ENCODE data around the gene PLEKHA4. TPM values are rescaled to one million over a fixed set of nuclear protein-coding genes. Genes with fewer than 3 reads are reported as not detected.
"Not testable (repeated sequence)": the region's sequence is repeated elsewhere in the genome, so short reads cannot be mapped to it uniquely, and the experiment has no call there.

Gene PLEKHA4
- total and polyA plus RNA-seq, 2 of the 13 experiments (the other 11 are each of a cell fraction or from before 2014, with no cell fraction given) = 4.8 to 6.0 TPM

DNA sequence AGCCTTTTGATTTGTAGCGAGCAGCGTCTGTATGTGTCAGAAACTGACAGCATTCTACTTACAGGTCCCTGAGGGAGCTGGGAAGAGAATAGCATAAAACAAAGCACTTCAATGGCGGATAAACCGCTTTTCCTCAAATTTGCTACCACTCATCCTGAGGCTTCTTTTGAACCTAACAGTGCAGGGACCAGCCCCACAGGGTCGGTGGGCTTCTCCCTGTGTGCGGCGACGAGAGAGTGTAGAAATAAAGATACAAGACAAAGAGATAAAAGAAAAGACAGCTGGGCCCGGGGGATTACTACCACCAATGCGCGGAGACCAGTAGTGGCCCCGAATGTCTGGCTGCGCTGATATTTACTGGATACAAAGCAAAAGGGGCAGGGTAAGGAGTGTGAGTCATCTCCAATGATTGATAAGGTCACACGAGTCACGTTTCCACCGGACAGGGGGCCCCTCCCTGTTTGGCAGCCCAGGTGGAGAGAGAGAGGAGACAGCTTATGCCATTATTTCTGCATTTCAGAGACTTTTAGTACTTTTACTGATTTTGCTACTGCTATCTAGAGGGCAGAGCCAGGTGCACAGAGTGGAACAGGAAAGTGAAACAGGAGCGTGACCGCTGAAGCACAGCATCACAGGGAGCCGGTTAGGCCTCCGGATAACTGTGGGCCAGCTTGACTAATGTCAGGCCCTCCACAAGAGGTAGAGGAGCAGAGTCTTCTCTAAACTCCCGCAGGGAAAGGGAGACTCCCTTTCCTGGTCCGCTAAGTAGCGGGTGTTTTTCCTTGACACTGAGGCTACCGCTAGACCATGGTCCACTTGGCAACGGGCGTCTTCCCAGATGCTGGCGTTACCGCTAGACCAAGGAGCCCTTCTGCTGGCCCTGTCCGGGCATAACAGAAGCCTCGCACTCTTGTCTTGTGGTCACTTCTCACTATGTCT lies 7.9 kb upstream of the PLEKHA4 start:
- H3K4me1 ChIP-seq (ENCODE audit: insufficient read depth, low read length) = peaks cover 49% of the 10 kb centered on the region
- peak; percentile 45 for DNase-seq (ENCODE audit: low spot score)
- peaks cover 32% of the 10 kb centered on the region for H4K20me1 ChIP-seq (ENCODE audit: insufficient read depth, low read length)
- peak overlapping the region in 1 of 3 experiments; percentile 97; a peak in 1 of 6 replicates for H3K4me3 ChIP-seq (replicated peaks in 1 of 3; ENCODE audit: insufficient read depth in 1 of 3, low read depth in 2 of 3, low read length in 3 of 3)
- H3K27ac ChIP-seq (ENCODE audit: extremely low read length, insufficient read depth, low read length); H3K27me3 ChIP-seq (ENCODE audit: control insufficient read depth in 1 of 2, insufficient read depth in 2 of 2, low read length in 2 of 2); H2AFZ ChIP-seq (ENCODE audit: low read length); CTCF ChIA-PET (ENCODE audit: low intra/inter-chr PET ratio, low total read pairs); in situ Hi-C loops (cut with HindIII; ENCODE audit: extremely low pct_ligation_motif_present, low pct_unique_long_range_greater_than_20kb); ATAC-seq; H3K9ac ChIP-seq (ENCODE audit: insufficient read depth, low read depth, low read length); BruUV-seq (replicated peaks); FAIRE-seq; H3K9me3 ChIP-seq (ENCODE audit: low read length): not testable (repeated sequence)
- WGBS (ENCODE audit: low lambda C conversion rate) = 79% methylated on average over 30 of the region's 30 CpGs
- peaks cover 34% of the 10 kb centered on the region for H3K79me2 ChIP-seq (ENCODE audit: insufficient read depth, low read length)
- peak overlapping the region; percentile 39; the same call in 1 of the 2 replicates for H3K4me2 ChIP-seq (ENCODE audit: low read depth, low read length)
- peaks cover 9 to 32% of the 10 kb centered on the region in 2 experiments for H3K36me3 ChIP-seq (replicated peaks in 1 of 2; ENCODE audit: control insufficient read depth in 1 of 2, insufficient read depth in 2 of 2, low read length in 2 of 2)
- intact Hi-C loops (cut with micrococcal nuclease; ENCODE audit: unreplicated experiment) = loop anchor here (10.0 kb wide), 1 partner anchor 88 kb away; the partner anchor contains the start of gene FTL
- POLR2A ChIA-PET = interaction anchor here (0.6 to 6.9 kb wide), 9 partner anchors 22 to 616 kb away, joined by 3 to 88 read pairs (median 5); partner anchors contain the start of genes BAX, FTL, GYS1 and NUCB1
- peak; percentile 59; the same call in 1 of the 2 replicates for TF ChIP-seq FOSL1 (CRISPR knock-in tag; IDR thresholded peaks at IDR 0.05; ENCODE audit: borderline replicate concordance)
- TF ChIP-seq BHLHE40 (IDR thresholded peaks at IDR 0.05; ENCODE audit: low read length) = peak; percentile 82
- TF ChIP-seq, protein P1, sequence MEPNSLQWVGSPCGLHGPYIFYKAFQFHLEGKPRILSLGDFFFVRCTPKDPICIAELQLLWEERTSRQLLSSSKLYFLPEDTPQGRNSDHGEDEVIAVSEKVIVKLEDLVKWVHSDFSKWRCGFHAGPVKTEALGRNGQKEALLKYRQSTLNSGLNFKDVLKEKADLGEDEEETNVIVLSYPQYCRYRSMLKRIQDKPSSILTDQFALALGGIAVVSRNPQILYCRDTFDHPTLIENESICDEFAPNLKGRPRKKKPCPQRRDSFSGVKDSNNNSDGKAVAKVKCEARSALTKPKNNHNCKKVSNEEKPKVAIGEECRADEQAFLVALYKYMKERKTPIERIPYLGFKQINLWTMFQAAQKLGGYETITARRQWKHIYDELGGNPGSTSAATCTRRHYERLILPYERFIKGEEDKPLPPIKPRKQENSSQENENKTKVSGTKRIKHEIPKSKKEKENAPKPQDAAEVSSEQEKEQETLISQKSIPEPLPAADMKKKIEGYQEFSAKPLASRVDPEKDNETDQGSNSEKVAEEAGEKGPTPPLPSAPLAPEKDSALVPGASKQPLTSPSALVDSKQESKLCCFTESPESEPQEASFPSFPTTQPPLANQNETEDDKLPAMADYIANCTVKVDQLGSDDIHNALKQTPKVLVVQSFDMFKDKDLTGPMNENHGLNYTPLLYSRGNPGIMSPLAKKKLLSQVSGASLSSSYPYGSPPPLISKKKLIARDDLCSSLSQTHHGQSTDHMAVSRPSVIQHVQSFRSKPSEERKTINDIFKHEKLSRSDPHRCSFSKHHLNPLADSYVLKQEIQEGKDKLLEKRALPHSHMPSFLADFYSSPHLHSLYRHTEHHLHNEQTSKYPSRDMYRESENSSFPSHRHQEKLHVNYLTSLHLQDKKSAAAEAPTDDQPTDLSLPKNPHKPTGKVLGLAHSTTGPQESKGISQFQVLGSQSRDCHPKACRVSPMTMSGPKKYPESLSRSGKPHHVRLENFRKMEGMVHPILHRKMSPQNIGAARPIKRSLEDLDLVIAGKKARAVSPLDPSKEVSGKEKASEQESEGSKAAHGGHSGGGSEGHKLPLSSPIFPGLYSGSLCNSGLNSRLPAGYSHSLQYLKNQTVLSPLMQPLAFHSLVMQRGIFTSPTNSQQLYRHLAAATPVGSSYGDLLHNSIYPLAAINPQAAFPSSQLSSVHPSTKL (CRISPR knock-in tag; IDR thresholded peaks at IDR 0.05) = peak; percentile 34; the same call in 1 of the 2 replicates
- 0 out of 2 replicates have a peak, but pooled peaks have one; percentile 53 for TF ChIP-seq MEIS2 (CRISPR knock-in tag; IDR thresholded peaks at IDR 0.05)
- TF ChIP-seq, protein P2, sequence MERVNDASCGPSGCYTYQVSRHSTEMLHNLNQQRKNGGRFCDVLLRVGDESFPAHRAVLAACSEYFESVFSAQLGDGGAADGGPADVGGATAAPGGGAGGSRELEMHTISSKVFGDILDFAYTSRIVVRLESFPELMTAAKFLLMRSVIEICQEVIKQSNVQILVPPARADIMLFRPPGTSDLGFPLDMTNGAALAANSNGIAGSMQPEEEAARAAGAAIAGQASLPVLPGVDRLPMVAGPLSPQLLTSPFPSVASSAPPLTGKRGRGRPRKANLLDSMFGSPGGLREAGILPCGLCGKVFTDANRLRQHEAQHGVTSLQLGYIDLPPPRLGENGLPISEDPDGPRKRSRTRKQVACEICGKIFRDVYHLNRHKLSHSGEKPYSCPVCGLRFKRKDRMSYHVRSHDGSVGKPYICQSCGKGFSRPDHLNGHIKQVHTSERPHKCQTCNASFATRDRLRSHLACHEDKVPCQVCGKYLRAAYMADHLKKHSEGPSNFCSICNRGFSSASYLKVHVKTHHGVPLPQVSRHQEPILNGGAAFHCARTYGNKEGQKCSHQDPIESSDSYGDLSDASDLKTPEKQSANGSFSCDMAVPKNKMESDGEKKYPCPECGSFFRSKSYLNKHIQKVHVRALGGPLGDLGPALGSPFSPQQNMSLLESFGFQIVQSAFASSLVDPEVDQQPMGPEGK (CRISPR knock-in tag; IDR thresholded peaks at IDR 0.05) = 0 out of 2 replicates have a peak, but pooled peaks have one; percentile 24
- TF ChIP-seq ZNF768 (CRISPR knock-in tag; IDR thresholded peaks at IDR 0.05) = peak; percentile 58; the same call in 1 of the 2 replicates
- TF ChIP-seq RBFOX2 (IDR thresholded peaks at IDR 0.05; ENCODE audit: low read depth, low read length) = peak; percentile 62
- TF ChIP-seq SAP130 (CRISPR knock-in tag; IDR thresholded peaks at IDR 0.05; ENCODE audit: low read depth) = peak; percentile 36; the same call in 1 of the 2 replicates
- TF ChIP-seq SP5 (CRISPR knock-in tag; IDR thresholded peaks at IDR 0.05; ENCODE audit: borderline replicate concordance, low read depth) = peak; percentile 63; the same call in 1 of the 2 replicates
- TF ChIP-seq, protein P3, sequence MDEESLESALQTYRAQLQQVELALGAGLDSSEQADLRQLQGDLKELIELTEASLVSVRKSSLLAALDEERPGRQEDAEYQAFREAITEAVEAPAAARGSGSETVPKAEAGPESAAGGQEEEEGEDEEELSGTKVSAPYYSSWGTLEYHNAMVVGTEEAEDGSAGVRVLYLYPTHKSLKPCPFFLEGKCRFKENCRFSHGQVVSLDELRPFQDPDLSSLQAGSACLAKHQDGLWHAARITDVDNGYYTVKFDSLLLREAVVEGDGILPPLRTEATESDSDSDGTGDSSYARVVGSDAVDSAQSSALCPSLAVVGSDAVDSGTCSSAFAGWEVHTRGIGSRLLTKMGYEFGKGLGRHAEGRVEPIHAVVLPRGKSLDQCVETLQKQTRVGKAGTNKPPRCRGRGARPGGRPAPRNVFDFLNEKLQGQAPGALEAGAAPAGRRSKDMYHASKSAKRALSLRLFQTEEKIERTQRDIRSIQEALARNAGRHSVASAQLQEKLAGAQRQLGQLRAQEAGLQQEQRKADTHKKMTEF (CRISPR knock-in tag; IDR thresholded peaks at IDR 0.05) = 0 out of 2 replicates have a peak, but pooled peaks have one; percentile 22
- peak; percentile 91 for TF ChIP-seq ZBTB33 (CRISPR knock-in tag; IDR thresholded peaks at IDR 0.05)
- peak; percentile 15; the same call in 1 of the 2 replicates for TF ChIP-seq POLR2G (IDR thresholded peaks at IDR 0.05; ENCODE audit: low read depth, low read length)
